Endodermal cell (in vitro differentiated cells): Measurements from ENCODE around the gene POC1A. TPM values are rescaled to one million over a fixed set of nuclear protein-coding genes. Genes with fewer than 3 reads are reported as not detected.

Source experiments
- DNase-seq: peaks from one replicate; pipeline ENCODE4 v3.0.0-alpha.2; 2017
- H3K27ac ChIP-seq: 2 replicates; pipeline ENCODE4 v1.5.1; 2013; ENCODE audit warnings: mild to moderate bottlenecking, low read depth, low read length, moderate library complexity
- H3K27me3 ChIP-seq: 2 replicates; pipeline ENCODE4 v1.6.1; 2013; ENCODE audit warnings: mild to moderate bottlenecking, low read length, moderate library complexity; ENCODE audit not compliant: insufficient read depth, control insufficient read depth, poor library complexity, severe bottlenecking
- H3K36me3 ChIP-seq: 2 replicates; pipeline ENCODE4 v1.7.0; 2013; ENCODE audit warnings: mild to moderate bottlenecking, low read length, moderate library complexity; ENCODE audit not compliant: control insufficient read depth, insufficient read depth
- H3K4me1 ChIP-seq: one replicate; pipeline ENCODE4 v1.7.0; 2013; ENCODE audit warnings: low read length; ENCODE audit not compliant: control insufficient read depth, insufficient read depth
- H3K4me3 ChIP-seq: 2 replicates; pipeline ENCODE4 v1.5.1; 2013; ENCODE audit warnings: mild to moderate bottlenecking, low read length, moderate library complexity
- H3K9ac ChIP-seq: 2 replicates; pipeline ENCODE4 v1.6.1; 2013; ENCODE audit warnings: mild to moderate bottlenecking, low read length, moderate library complexity; ENCODE audit not compliant: poor library complexity, severe bottlenecking; ENCODE audit errors: extremely low read depth
- H3K9me3 ChIP-seq: 2 replicates; pipeline ENCODE4 v1.6.1; 2013; ENCODE audit warnings: mild to moderate bottlenecking, low read length, moderate library complexity; ENCODE audit not compliant: control insufficient read depth
- H3K27ac Mint-ChIP-seq: 2 replicates; pipeline ENCODE4 v1.8.0; 2020; ENCODE audit warnings: mixed read lengths
- H3K27me3 Mint-ChIP-seq: 2 replicates; pipeline ENCODE4 v1.8.0; 2021; ENCODE audit warnings: mild to moderate bottlenecking, mixed read lengths; ENCODE audit not compliant: insufficient read depth
- H3K36me3 Mint-ChIP-seq: 2 replicates; pipeline ENCODE4 v1.8.0; 2020; ENCODE audit warnings: low read depth, mixed read lengths
- H3K4me1 Mint-ChIP-seq: 2 replicates; pipeline ENCODE4 v1.8.0; 2020; ENCODE audit warnings: mixed read lengths
- H3K4me3 Mint-ChIP-seq: 2 replicates; pipeline ENCODE4 v1.8.0; 2020; ENCODE audit warnings: mild to moderate bottlenecking, moderate library complexity, mixed read lengths
- H3K9me3 Mint-ChIP-seq: 2 replicates; pipeline ENCODE4 v1.8.0; 2020; ENCODE audit warnings: mild to moderate bottlenecking, mixed read lengths
- CTCF ChIP-seq: fragments of 200-600 bp; sonication (generic); conservative IDR thresholded peaks from 2 replicates; pipeline ENCODE4 v1.5.0; 2021; ENCODE audit warnings: antibody characterized with exemption, mild to moderate bottlenecking
- WGBS, 2 experiments: methylation state at CpG; one replicate each; pipeline versions ENCODE4 v1.1.5 to v1.1.7; 2013; ENCODE audit warnings: missing lambda C conversion rate in 2 of 2, mixed read lengths in 1 of 2; ENCODE audit not compliant: insufficient coverage in 1 of 2, insufficient read length in 1 of 2; 5-methylcytosine and 5-hydroxymethylcytosine counted together
- total RNA-seq, 2 donors: library from RNA; stranded (reverse); fragmentation: NEBNext Ultra II Directional in 1 of 2; extraction: Animal tissue kit (Norgen Biotek cat#: 25700) in 1 of 2; gene quantifications; 2 replicates in 1 of 2; 3 replicates in 1 of 2; pipeline ENCODE4 v1.2.1, GENCODE V29; 2021

POC1A gene
- total RNA-seq, 2 donors from 2014 or later, result 19.7 to 24.0 TPM

GRCh38 chr3:52195823-52196331 is 41.7 kb upstream of the POC1A start:
- Mint-ChIP-seq H3K4me1 (peaks cover 14% of the 10 kb centered on the region), H3K36me3 (peaks cover 12% of the 10 kb centered on the region), H3K4me3 (no peak overlapping the region), H3K27me3 (no peaks in the 10 kb centered on the region), H3K27ac (no peak overlapping the region), H3K9me3 (no peaks in the 10 kb centered on the region)
- WGBS, 2 experiments, result 90 to 94% methylated on average over 10 of the region's 10 CpGs
- Histone ChIP-seq H3K4me3 (no peak overlapping the region), H3K9ac (no peak overlapping the region), H3K36me3 (peaks cover 9% of the 10 kb centered on the region), H3K4me1 (peaks cover 9% of the 10 kb centered on the region), H3K9me3 (no peaks in the 10 kb centered on the region), H3K27me3 (no peaks in the 10 kb centered on the region), H3K27ac (no peak overlapping the region)
- no peak for DNase-seq
- no peak for TF ChIP-seq CTCF

- Histone ChIP-seq H3K27ac (no peak overlapping the region), H3K4me3 (no peak overlapping the region), H3K9ac (no peak overlapping the region), H3K27me3 (no peaks in the 10 kb centered on the region), H3K9me3 (no peaks in the 10 kb centered on the region), H3K4me1 (peaks cover 9% of the 10 kb centered on the region), H3K36me3 (peaks cover 4% of the 10 kb centered on the region)
- no peak for DNase-seq
- no peak overlapping the region for H3K4me3 Mint-ChIP-seq
- no peak for TF ChIP-seq CTCF
- 90 to 98% methylated on average over 3 of the region's 3 CpGs for WGBS, 2 experiments
- peaks cover 9% of the 10 kb centered on the region for H3K36me3 Mint-ChIP-seq
- H3K9me3 Mint-ChIP-seq, result no peaks in the 10 kb centered on the region
- no peaks in the 10 kb centered on the region for H3K27me3 Mint-ChIP-seq
- H3K4me1 Mint-ChIP-seq, result peaks cover 14% of the 10 kb centered on the region
- no peak overlapping the region for H3K27ac Mint-ChIP-seq
Observed at GRCh38 chr3:52195291-52195597, 41.0 kb upstream of the POC1A start.

- Mint-ChIP-seq H3K27me3 (no peaks in the 10 kb centered on the region), H3K36me3 (peaks cover 6% of the 10 kb centered on the region), H3K27ac (no peak overlapping the region), H3K4me1 (peaks cover 14% of the 10 kb centered on the region), H3K9me3 (no peaks in the 10 kb centered on the region), H3K4me3 (no peak overlapping the region)
- Histone ChIP-seq H3K27me3 (no peaks in the 10 kb centered on the region), H3K4me3 (no peak overlapping the region), H3K9me3 (no peaks in the 10 kb centered on the region), H3K36me3 (no peaks in the 10 kb centered on the region), H3K9ac (no peak overlapping the region), H3K4me1 (peaks cover 9% of the 10 kb centered on the region), H3K27ac (no peak overlapping the region)
- DNase-seq, result no peak
- WGBS, 2 experiments, result 92 to 93% methylated on average over 2 to 14 of the region's 14 CpGs
- TF ChIP-seq CTCF, result no peak
Observed at GRCh38 chr3:52194485-52195290, 40.5 kb upstream of the POC1A start.
